Activated CD8-positive, alpha-beta T cell treated with anti-CD3 and anti-CD28 coated beads for 36 hours (primary cell): ENCODE results near the gene RAMAC. TPM values are rescaled to one million over a fixed set of nuclear protein-coding genes. Genes with fewer than 3 reads are reported as not detected.

Experiments used
- ATAC-seq: fragments of 200-7000 bp; cut with Tn5 transposase; one replicate; pipeline ENCODE4 v1.10.0; 2021; ENCODE audit warnings: mild to moderate bottlenecking, moderate library complexity
- CTCF ChIA-PET: fragments of 350-600 bp; sonication (Branson Sonifier 250); formaldehyde crosslinking; loops from one replicate; lab custom pipeline; 2021; ENCODE audit warnings: antibody characterized with exemption; lab: Charles Lee
- POLR2A ChIA-PET: fragments of 350-600 bp; sonication (Branson Sonifier 250); formaldehyde crosslinking; loops from one replicate; lab custom pipeline; 2021; ENCODE audit warnings: antibody characterized with exemption; lab: Charles Lee
- DNase-seq: peaks from one replicate; pipeline ENCODE4 v3.0.0-alpha.2; 2020
- H3K27ac Mint-ChIP-seq: one replicate; pipeline ENCODE4 v1.8.0; 2021; ENCODE audit warnings: mild to moderate bottlenecking, mixed read lengths
- H3K27me3 Mint-ChIP-seq: one replicate; pipeline ENCODE4 v1.8.0; 2021; ENCODE audit warnings: mixed read lengths
- H3K36me3 Mint-ChIP-seq: one replicate; pipeline ENCODE4 v1.8.0; 2021; ENCODE audit warnings: low read depth, mixed read lengths
- H3K4me1 Mint-ChIP-seq: one replicate; pipeline ENCODE4 v1.8.0; 2021; ENCODE audit warnings: low read depth, mixed read lengths
- H3K4me3 Mint-ChIP-seq: one replicate; pipeline ENCODE4 v1.8.0; 2021; ENCODE audit warnings: mild to moderate bottlenecking, moderate library complexity, mixed read lengths
- H3K9me3 Mint-ChIP-seq: one replicate; pipeline ENCODE4 v1.8.0; 2021; ENCODE audit warnings: mixed read lengths
- intact Hi-C: fragments of 100-400 bp; cut with micrococcal nuclease; formaldehyde crosslinking; loops from one replicate; pipeline ENCODE4 v1.10.0; 2022
- total RNA-seq, 2 experiments: library from RNA; stranded (reverse); gene quantifications; one replicate each; pipeline ENCODE4 v1.2.3, GENCODE V29; 2021
- TF ChIP-seq, protein P1 (sequence below): fragments of 200-600 bp; IDR thresholded peaks from one replicate; pipeline ENCODE4 v1.8.0; 2022; ENCODE audit warnings: antibody characterized with exemption, mild to moderate bottlenecking

The RAMAC gene
- total RNA-seq, 2 experiments from 2014 or later = 18.2 to 19.7 TPM

DNA sequence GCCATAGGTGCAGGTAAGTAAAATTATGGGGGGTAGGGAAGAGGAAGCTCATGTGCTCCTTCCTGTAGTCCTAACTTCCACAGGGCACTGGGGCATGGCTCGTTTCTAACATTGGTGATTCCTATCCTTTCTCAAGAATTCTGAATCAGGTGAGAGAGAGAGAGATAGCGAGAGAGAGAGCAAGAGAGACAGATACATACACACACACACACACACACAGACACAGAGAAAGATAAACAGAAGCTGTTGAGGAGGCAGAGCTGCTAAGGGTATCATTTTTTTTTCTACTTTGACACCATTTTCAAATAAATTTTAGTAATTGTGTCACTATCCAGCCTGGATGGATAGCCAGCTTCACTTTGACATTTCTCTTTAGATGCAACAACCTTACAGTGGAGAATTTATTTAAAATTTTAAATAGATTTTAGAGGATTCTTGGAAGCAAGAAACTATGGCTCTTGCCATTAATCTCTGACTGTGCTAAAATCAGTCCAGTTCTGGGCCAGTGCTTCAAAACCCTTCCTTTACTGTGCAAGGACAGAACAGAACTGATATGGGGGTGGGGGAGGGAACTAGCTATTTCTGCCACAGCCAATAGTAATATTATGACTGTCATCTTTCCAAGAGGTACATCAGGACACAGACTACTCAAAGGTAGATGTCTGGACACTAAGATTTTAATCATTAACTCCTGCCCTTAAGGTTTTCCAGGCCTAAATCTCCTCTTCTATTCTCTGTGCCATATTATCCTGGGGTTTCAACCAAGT lies 14.6 kb upstream of the RAMAC start:
- no peak for DNase-seq
- Mint-ChIP-seq H3K27ac (no peak overlapping the region), H3K27me3 (no peaks in the 10 kb centered on the region), H3K36me3 (no peaks in the 10 kb centered on the region), H3K9me3 (no peaks in the 10 kb centered on the region), H3K4me1 (peaks cover 7% of the 10 kb centered on the region), H3K4me3 (no peak overlapping the region)
- ChIA-PET POLR2A (interaction anchor here (0.7 kb wide), 1 partner anchor 186 kb away, joined by 3 read pairs; no protein-coding TSS in a partner anchor), CTCF (interaction anchor here (0.5 to 1.9 kb wide), 4 partner anchors 11 to 123 kb away, joined by 3 to 6 read pairs (median 4); no protein-coding TSS in a partner anchor)
- TF ChIP-seq, protein P1, sequence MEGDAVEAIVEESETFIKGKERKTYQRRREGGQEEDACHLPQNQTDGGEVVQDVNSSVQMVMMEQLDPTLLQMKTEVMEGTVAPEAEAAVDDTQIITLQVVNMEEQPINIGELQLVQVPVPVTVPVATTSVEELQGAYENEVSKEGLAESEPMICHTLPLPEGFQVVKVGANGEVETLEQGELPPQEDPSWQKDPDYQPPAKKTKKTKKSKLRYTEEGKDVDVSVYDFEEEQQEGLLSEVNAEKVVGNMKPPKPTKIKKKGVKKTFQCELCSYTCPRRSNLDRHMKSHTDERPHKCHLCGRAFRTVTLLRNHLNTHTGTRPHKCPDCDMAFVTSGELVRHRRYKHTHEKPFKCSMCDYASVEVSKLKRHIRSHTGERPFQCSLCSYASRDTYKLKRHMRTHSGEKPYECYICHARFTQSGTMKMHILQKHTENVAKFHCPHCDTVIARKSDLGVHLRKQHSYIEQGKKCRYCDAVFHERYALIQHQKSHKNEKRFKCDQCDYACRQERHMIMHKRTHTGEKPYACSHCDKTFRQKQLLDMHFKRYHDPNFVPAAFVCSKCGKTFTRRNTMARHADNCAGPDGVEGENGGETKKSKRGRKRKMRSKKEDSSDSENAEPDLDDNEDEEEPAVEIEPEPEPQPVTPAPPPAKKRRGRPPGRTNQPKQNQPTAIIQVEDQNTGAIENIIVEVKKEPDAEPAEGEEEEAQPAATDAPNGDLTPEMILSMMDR = no peak
- ATAC-seq = no peak
- intact Hi-C loops = no loop called here

DNA sequence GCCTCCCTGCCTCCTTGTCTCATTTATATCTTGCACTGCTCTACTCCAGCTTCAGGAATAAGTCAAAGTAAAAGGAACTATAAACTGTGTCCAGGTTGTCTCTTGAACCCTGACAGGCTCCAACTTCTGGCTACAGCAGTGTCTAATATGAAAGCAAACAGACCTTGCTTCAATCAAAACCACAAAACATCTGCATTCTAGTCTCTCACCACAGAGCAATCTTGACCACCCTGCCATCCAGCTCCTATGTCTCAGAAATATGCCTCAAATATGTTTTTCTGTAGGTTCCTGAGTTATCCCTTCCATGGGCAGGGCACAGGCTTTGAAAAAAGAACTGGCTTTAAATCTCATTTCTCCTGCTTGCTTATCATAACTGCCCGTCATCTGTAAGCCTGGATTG lies 13.0 kb upstream of the RAMAC start:
- TF ChIP-seq, protein P1 = no peak

DNA sequence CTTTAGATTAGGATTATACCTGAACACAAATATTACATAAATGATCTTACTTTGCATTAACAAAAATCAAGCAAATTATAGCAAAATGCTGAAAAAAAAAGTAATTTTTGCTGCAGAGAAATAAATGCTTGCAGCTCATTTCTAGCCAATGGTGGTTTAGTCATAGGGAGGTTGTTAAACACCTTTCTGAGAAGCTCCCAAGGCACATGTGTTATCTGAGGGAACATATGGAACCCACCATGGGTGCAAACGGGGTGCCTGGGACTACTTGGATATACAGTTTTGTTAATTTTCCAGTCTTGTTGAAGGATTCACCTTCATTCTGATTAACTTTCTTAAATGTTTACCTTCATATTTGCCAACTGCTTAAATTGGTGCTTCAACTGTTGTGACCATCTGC lies 8.9 kb upstream of the RAMAC start:
- H3K27ac Mint-ChIP-seq = no peak overlapping the region
- intact Hi-C loops = no loop called here
- ChIA-PET POLR2A (no interaction called here), CTCF (interaction anchor here (1.4 kb wide), 1 partner anchor 8 kb away, joined by 3 read pairs; no protein-coding TSS in a partner anchor)
- H3K4me3 Mint-ChIP-seq = no peak overlapping the region
- H3K36me3 Mint-ChIP-seq = peaks cover 2% of the 10 kb centered on the region
- ATAC-seq = no peak
- H3K4me1 Mint-ChIP-seq = peaks cover 5% of the 10 kb centered on the region
- DNase-seq = no peak
- H3K27me3 Mint-ChIP-seq = no peaks in the 10 kb centered on the region
- TF ChIP-seq, protein P1 = no peak
- H3K9me3 Mint-ChIP-seq = no peaks in the 10 kb centered on the region

More for the DNA sequence above, 13.0 kb upstream of the RAMAC start:
- intact Hi-C loops = no loop called here
- H3K27me3 Mint-ChIP-seq = no peaks in the 10 kb centered on the region
- H3K4me3 Mint-ChIP-seq = no peak overlapping the region
- no peak for ATAC-seq
- H3K9me3 Mint-ChIP-seq = no peaks in the 10 kb centered on the region
- H3K27ac Mint-ChIP-seq = no peak overlapping the region
- CTCF ChIA-PET = no interaction called here
- POLR2A ChIA-PET = no interaction called here
- H3K36me3 Mint-ChIP-seq = no peaks in the 10 kb centered on the region
- DNase-seq = no peak
- no peaks in the 10 kb centered on the region for H3K4me1 Mint-ChIP-seq

DNA sequence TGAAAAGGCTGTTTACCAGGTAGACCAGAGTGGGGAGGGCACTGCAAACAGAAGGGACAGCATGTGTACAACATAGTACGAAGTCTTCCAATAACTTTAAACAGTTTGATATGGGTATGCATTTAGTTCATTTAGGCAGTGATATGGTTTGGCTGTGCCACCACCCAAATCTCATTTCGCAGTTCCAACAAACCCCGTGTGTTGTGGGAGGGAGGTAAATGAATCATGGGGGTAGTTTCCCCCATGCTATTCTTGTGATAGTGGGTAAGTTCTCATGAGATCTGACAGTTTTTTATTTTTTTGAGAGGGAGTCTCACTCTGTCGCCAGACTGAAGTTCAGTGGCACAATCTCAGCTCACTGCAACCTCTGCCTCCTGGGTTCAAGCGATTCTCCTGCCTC lies 7.6 kb upstream of the RAMAC start:
- ATAC-seq = no peak
- Mint-ChIP-seq H3K27me3 (no peaks in the 10 kb centered on the region), H3K4me1 (peaks cover 7% of the 10 kb centered on the region), H3K4me3 (no peak overlapping the region), H3K27ac (no peak overlapping the region), H3K9me3 (no peaks in the 10 kb centered on the region), H3K36me3 (peaks cover 2% of the 10 kb centered on the region)
- TF ChIP-seq, protein P1 = no peak
- CTCF ChIA-PET = no interaction called here
- no peak for DNase-seq
- intact Hi-C loops = no loop called here
- POLR2A ChIA-PET = interaction anchor here (1.4 kb wide), 1 partner anchor 9 kb away, joined by 3 read pairs; no protein-coding TSS in a partner anchor

DNA sequence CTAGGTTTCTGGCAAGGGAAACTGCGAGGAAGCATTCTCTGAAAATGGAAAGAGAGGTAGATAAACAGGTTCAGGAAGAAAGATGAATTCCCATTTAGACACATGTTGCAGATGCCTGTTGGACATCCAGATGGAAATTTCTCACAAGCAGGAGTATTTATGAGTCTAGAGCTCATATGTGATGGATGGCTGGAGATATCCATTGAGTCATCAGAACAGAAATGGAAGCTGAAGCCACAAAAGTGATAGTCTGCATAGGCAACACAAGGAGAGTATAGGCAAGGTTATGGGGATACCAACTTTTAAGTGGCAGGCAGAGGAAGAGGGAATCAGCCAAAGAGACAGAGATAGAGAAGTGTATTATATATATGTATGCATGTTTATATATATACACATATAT lies 6.3 kb upstream of the RAMAC start:
- no peaks in the 10 kb centered on the region for H3K9me3 Mint-ChIP-seq
- intact Hi-C loops = no loop called here
- H3K27ac Mint-ChIP-seq = no peak overlapping the region
- ChIA-PET CTCF (no interaction called here), POLR2A (interaction anchor here (1.4 kb wide), 1 partner anchor 10 kb away, joined by 3 read pairs; no protein-coding TSS in a partner anchor)
- TF ChIP-seq, protein P1 = no peak
- H3K27me3 Mint-ChIP-seq = no peaks in the 10 kb centered on the region
- DNase-seq (no peak), ATAC-seq (no peak)
- no peak overlapping the region for H3K4me3 Mint-ChIP-seq
- peaks cover 7% of the 10 kb centered on the region for H3K4me1 Mint-ChIP-seq
- peaks cover 2% of the 10 kb centered on the region for H3K36me3 Mint-ChIP-seq
